Activated CD4-positive, CD25-positive, alpha-beta regulatory T cell treated with anti-CD3 and anti-CD28 coated beads, Interleukin-2, amount 50 U/mL, for 16 hours (primary cell): Measurements from ENCODE around the gene BRCC3.

ENCODE experiments used
- DNase-seq: peaks from one replicate; pipeline ENCODE4 v3.0.0-alpha.2; 2020; ENCODE audit warnings: low read depth, low spot score

Gene BRCC3

DNA sequence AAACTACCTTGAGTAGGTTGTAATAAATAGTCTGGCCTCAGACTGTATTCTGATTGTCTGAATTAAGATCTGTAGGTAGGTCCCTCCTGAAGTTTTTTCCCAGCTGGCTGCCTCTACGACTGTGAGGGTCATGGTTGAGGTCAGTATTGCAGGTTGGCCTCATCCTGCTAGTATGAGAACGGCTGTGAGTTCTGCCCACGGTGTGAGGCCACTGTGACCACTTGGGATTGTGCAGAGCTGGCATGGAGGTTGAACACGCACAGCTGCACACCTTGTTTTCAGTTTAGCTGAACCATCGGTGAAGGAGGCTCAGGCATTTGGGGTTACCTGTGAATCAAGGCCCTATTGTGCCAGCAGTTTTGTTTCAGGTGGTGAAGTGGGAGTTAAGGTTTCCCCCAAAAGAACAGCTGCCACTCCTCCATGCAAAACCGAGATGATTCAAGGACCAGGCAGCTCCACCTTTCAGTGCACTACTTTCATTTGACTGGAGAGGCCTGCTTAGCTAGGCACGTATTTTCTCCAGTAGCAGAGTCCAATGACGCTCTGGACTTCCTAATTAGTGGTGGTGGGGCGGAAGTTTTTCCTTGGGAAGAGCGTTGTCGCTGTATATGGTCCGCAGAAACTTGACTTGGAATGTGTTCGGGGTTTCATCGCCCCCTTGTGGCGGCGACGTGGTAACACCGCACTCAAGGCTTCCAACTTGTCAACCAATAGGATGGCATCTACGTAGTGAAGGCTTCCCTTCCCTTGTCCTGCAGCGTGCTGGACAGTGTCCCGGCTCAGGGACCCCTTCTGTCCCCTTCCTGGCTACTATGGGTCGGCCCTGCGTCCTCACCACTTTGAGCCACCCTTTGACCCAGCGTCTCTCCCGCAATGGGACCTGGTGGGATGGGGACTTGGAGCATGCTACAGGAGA is 14.2 kb upstream of the BRCC3 start:
- peak; percentile 11 for DNase-seq

DNA sequence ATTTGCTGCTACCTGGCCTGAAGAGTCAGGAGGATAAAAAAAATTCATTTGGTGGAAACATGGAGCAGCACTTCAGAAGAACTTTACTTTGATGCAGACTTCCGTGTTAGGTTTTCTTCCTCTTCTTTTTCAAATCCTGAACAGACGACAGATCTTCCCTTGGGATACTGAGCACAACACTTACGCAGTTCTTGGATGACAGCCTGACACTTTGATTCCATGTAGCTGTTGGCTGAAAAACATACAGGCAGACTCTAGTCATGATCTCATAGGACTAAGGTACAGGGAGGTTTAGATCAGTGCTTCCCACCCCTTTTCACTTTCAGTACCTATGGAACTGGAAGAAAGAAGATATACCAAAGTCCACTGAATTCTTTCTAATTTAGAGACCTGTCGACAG is 9.5 kb upstream of the BRCC3 start:
- no peak for DNase-seq

DNA sequence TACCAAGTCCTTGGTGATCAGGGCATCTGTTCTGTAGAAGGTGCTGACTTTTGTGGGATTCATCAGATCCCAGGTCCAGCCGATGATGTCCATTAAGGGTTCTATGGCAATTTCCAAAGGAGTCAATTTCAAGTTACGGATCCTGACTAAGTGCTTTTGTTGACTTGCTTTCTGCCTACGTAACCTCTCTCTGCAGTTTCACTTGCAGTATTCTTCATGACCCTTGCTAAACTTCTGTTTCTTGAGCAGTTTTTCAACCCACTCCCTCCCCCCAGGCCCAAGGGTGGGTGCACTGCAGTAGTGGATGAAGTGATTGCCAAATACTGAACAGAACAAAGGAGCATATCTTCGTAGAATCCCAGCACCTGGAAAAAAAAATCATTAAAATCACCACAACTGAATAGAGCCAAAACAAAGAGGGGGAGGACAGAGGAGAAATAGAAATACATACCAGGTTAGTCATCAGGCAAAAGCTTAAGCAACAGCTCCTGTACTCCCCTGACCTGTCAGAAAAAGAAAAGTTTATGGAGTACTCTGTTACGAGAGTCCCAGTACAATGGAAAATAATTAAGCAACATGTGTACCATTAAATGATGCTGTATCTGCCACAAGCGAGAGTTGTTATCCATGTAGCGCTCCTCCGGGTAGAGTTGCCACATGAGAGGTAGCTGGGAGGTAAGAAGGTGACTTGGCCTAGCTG is 6.1 kb upstream of the BRCC3 start:
- no peak for DNase-seq

DNA sequence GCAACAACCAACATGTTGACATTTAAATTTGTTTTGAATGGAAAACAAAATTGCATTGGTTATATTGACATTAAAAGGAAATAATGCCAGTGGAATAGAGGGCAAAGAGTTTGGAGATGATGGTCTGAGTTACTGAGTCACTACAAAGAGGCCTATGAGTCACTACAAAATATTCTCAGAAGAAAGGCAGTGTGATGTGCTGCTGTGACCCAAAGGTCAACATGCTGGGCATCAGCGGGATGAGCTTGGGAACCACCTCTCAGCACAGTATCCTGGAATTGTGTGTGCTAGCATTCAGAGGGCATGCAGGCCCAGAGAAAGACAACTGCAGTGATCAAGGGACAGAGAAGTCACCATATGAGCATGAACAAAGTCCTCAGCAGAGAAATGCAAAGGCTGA is 3.1 kb upstream of the BRCC3 start:
- DNase-seq = no peak

DNA sequence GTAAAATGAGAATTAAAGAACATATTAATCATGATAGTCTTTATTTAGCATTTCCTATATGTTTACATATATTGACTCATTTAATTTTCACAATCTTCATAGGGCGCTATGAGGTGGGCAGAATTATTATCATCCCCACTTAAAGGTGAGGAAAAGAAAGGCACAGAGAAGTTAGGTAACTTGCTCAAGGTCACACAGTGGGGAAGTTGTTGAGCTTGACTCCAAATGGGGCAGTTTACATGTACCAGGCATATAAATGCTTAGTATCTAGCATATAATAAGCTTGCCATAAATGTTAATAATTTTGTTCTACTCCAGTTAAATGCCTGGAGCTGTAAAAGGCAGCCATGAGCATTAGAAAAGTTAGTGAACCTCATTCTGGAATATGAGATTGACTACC is 1.9 kb upstream of the BRCC3 start:
- DNase-seq = no peak

DNA sequence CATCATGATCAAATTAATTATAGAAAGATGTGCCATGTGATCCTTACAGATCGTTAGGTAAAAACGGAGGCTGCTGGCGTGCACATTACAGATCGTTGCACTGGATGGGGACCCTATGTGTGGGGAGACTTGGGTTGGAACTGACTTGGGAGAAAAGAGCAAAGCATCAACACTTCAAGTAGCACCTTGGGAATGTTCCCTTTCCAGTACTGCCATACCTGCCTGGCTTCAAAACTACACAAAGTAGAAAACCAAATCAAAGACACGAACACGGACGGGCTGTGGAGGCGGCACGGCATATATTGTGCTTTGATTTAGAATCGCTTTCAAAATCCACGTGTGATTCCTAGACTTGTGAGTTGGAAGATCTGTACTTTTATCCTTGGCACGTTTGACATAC is 1.3 kb upstream of the BRCC3 start:
- no peak for DNase-seq

DNA sequence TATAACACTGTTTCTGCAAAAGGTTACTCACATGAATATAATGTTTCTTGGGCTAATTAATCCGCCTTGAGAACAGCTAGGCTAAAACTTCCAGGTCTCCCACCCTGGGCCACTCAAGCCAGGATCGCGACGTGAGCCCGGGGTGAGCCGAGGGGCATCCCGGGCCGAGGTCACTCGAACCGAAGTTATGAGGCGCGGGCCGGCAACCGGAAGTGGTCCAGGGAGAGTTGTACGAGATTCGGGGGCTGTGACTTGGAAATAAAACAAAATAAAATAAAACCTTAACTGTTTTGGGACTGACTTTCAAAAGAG is 689 bp upstream of the BRCC3 start:
- no peak for DNase-seq

DNA sequence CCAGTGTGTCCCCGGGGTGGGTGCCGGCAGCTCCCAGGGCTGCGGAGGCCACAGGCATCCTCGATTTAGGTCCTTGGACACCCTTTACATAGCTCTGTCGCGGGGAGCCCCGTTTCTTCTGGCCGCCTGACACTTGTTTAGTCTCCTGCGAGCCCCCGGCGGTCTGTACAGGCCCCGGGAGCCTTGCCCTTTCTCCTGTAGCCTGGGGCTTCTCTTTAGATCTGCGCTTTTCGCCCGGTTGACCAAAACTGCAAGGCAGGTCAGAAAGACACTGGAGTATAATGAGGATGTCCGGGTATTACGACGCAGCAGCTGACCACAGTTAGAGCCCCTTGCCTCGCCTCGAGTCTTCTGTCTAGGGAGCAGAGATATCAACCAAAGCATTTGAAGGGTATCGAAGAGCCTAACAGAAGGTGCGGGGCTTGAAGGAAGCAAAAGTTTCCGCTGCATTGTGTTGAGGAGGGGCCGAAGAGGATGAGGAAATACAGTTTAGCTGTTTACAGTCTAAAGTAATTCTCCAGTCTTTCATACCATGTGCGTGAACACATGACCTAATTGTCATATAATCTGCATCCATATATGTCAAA is 479 bp downstream of the BRCC3 start:
- no peak for DNase-seq

DNA sequence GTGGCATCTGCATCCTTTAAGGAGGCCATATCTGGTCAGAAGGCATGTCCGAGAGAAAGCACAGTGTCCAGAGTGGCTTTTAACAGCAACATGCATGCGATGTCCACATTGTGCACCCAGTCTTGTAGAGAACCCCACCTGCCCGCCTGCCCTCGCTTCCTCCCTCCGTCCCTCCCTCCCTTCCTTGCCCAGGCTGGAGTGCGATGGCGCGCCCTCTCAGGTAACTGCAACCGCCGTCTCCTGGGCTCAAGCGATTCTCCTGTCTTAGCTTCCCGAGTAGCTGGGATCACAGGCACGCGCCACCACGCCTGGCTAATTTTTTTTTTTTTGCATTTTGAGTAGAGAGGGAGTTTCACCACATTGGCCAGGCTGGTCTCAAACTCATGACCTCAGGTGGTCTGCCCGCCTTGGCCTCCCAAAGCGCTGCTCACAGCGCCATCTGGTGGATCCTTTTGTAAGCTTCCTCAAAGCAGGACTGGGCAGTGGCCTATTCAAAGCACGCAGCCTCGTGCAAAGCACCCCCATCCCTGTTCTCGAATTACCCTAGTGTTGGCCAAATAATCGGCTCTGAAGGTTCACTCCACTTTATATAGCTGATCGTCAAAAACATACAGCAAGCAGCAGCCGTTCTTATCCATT is 15.0 kb downstream of the BRCC3 start:
- DNase-seq = peak; percentile 14

DNA sequence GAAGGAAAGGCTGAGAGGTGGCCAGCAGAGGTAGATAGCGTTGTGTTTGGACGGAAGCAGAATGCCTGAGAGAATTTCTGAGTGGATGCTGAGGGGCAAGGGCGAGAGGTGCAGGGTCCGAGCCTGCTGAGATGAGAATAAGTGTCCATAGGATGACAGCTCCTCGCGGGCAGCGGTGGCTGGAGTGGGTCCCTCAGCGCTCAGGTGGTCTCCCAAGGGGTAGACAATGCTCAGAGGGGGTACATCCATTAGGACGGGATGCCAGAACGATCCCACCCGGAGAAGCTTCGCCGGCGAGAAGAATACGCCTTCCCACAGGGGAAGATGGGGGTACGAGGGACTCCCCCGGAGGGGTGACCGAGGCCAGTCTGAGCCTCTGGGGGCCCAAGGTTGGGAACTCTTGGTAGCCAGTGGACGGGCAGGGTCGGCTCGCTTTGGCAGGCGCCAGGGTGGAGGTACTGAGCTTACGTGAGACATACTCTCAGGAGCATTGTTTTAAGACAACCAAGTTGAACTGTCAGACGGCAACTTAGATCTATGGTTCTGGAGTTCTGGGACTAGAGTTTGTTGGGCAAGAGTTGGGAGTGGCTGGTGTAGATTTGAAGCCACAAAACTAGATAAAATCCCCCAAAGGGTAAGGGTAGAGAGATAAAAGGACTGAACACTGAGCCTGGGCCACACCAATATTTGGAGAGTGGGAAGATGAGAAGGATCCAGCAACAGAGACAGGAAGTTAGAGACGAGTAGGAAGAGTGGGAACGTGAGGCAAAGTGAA is 15.8 kb downstream of the BRCC3 start:
- no peak for DNase-seq

DNA sequence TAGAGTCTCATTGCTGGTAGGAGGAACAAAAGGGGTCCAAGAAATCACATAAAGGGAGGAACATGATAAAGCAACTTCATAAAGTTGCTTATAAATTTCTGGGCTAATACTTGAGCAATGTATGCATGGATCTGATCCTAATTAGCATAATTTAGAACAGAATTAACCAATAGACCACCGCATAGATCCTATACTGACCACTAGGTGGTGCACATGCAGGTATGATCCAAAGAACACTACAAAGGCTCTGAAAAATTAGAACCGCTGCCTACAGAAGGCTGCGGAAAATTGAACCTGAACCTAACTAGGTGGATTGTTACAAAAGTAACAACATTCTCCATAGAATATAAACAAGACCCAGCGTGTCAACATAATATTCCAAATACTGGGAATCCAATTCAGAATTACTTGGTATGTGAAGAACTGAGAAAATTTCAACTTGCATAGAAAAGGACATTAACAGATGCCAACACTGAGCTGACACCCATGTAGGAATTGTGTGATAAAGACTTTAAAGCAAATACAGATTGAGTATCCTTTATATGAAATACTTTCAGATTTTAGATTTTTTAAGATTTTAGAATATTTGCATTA is 23.3 kb downstream of the BRCC3 start:
- peak; percentile 9 for DNase-seq

DNA sequence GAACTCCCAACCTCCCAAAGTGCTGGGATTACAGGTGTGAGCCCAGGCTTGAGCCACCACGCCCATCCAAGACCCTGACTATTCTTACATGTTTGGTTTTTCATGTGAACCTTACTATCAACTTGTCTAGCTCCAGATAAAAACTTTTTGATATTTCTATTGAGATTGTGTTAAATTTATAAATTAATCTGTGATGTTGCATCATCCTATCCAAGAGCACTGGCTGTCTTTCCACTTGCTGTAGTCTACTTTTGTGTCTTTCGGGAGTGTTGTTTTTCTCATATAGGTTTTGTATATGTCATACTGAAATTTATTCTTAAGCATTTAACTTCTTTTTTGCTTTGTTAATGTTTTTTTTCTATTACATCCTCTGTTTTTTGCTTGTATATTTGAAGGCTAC is 34.6 kb downstream of the BRCC3 start:
- no peak for DNase-seq

DNA sequence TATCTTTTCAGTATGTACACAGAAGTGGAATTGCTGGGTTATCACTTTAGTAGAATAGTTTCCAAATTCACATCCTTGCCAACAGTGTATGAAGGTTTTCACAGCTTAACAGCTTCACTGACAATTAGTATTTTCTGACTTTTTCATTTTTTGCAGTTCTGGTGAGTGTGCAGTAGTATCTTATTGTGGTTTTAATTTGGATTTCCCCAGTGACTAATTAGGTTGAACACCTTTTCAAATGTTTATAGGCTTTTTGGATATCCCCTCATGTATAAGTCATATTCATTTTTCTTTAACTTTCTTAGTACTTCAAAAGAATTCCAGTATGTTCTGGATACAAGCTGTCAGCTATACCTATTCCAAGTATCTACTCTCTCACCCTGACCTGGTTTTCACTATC is 37.1 kb downstream of the BRCC3 start:
- DNase-seq = no peak

DNA sequence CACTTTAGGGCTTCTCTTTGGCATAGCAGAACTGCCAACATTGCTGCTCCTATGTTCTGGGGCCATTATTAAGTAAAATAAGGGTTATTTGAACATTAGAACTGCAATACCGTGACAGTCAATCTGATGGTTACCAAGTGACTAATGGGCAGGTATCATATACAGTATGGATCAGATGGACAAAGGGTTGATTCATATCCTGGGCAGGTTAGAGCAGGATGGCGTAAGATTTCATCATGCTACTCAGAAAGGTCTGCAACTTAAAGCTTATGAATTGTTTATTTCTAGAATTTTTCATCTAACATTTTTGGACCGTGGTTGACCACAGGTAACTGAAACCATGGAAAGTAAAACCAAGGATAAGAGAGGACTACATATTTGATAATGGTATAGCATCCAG is 40.9 kb downstream of the BRCC3 start:
- DNase-seq = no peak

DNA sequence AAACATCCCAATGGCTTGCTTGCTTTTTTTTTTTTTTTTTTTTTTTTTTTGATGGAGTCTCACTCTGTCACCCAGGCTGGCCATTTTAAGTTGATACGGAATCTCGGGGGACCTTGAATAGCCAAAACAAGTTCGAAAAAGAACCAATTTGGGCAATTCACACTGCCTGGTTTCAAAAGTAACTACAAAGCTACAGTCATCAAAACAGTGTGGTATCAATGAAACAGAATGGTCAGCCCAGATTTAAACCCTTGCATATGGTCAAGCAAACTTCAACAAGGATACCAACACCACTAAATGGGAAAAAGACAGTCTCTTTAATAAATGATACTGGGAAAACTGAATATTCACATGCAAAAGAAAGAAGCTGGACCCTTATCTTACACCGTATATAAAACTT is 41.8 kb downstream of the BRCC3 start:
- DNase-seq = no peak

DNA sequence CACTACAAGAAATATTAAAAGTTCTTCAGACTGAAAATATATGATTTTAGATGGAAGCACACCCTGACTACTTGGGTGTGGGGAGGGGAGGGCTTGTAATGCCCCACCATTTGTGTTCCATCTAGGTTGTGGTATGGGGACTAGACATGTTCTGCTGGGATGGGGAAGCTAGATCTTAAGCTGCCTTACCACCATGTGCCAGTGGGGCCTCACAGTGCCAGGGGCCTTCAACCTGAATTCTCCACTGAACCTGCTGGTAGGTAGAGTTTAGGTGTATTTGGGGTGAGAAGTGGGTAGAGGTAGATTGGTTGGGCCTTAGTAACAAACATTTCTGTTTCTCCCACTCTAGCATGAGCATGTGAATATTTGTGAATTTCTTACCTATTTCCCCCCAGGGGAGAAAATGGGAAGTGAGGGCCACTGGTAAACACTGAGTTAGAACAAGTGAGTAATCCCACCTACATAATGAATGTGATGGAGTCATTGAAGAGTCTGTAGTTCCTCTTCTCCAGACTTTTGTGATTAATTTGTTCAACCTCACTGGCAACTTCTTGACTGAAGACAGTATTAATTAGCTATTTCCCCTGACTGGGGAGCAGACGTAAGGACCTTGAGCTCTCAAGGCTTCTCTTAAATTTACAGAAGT is 44.0 kb downstream of the BRCC3 start:
- DNase-seq = no peak

DNA sequence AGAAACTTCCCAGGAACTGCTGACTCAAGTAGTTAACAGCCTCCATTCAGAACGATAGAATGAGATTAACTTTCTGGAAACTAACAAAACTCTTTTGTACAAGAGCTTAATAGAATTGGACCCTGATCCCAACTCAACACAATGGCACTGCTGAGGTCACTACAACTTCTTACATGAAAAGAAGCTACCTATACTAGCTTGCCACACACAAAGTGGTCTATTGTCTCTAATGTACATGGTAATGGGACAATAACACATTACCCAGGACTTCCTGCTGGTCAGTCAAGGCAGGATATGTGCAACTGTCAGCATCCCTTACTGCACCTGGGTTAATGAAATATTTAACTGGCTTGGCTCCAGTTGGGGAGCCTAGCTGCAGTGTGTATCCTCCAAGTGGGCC is 56.2 kb downstream of the BRCC3 start:
- no peak for DNase-seq

DNA sequence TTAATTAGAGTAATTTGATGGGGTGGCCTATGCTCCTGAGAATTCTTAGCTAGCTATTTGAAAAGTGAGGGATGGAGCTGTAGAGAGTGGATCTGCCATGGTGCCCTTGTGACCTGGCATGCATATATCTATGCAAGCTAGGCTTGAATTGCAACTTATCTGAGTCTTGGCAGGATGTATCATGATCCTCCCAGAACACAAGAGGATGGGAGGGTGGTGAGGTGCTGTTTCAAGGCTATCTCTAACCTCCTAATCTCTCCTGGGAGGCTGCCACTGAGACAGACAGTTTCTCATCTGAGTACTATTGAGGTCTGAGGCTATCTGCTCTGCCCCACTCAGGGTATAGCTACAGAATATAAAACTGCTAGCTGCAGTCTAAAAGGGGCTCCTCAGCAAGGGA is 56.6 kb downstream of the BRCC3 start:
- no peak for DNase-seq

DNA sequence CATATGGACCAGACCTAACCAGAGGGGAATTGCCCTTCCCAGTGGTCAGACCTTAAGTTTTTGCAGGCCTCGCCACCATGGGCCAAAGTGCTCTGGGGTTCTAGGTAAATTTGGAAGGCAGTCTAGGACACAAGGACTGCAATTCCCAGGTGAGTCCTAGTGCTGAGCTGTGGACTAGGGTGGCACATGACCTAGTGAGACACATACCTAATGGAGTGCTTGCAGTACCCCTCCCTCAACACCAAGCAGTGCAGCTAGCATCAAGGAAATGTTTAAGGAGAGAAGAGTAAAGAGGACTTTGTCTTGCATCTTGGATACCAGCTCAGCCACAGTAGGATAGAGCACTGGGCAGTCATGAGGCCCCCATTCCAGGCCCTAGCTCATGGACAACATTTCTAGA is 60.8 kb downstream of the BRCC3 start:
- DNase-seq = no peak

DNA sequence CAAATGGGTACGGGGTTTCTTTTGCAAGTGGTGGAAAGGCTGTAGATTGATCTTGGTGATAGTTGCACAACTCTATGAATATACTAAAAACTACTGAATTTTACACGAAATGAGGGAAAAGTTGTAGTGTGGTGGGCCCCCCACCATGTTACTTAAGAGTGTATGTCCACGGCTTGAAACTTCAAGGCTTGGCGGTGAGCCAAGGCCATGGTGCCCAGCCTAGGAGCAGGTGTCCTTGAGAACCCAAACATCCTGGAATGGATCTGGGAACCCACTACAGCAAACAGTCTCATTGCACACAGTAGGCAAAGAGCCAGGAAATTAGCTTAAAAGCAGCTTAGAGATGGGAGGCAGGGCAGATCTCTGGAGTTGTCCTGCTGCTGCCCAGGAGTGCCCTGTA is 62.9 kb downstream of the BRCC3 start:
- no peak for DNase-seq
